ENCODE results near the gene TRIM8.
"Not testable (repeated sequence)": the region's sequence is repeated elsewhere in the genome, so short reads cannot be mapped to it uniquely, and the experiment has no call there.

Gene TRIM8

GRCh38 chr10:102648889-102649796 is 4.9 kb downstream of the TRIM8 start:
- in situ Hi-C loops (cut with MboI; ENCODE audit: low sequenced_read_pairs): no loop called here

- in situ Hi-C loops (cut with MboI; ENCODE audit: low sequenced_read_pairs): no loop called here
Measured at GRCh38 chr10:102649797-102650654, 5.7 kb downstream of the TRIM8 start.

- in situ Hi-C loops (cut with MboI; ENCODE audit: low sequenced_read_pairs): no loop called here
Measured at GRCh38 chr10:102650655-102651454, 6.6 kb downstream of the TRIM8 start.

GRCh38 chr10:102651455-102652169 is 7.3 kb downstream of the TRIM8 start:
- in situ Hi-C loops (cut with MboI; ENCODE audit: low sequenced_read_pairs): no loop called here

DNA sequence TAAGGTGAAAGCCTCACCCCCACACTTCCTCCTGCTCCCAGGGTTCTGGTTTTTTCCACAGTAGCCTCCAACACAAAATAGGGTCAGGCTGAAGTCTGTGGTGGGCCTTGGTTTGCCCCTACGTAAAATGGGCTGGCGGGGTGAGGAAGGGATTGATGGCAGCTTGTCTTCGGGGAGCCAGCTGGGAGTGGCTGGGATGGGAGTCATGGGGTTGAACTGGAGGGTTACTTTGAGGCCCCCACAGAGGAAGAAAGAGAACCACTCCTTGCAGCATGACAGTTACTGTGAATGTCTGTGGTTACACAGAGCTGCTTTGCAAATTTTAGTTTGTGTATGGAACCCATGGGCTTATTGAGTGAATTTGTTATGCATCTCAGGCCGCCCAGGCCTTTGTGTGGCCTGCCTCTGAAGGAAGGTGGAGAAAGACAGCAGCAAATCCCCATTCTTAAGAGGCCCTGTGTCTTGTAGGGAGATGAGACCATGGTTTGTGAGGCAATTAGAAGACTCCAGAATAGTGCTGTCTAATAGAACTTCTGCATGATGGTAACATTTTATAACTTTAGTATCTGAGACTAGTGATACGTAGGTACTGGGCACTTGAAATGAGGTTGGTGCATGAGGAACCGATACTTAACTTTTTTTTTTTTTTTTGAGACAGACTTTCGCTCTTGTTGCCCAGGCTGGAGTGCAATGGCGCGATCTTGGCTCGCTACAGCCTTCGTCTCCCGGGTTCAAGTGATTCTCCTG is 8.1 kb downstream of the TRIM8 start:
- in situ Hi-C loops (cut with MboI; ENCODE audit: low sequenced_read_pairs): no loop called here

GRCh38 chr10:102653060-102653459 is 8.8 kb downstream of the TRIM8 start:
- in situ Hi-C loops (cut with MboI; ENCODE audit: low sequenced_read_pairs): no loop called here

DNA sequence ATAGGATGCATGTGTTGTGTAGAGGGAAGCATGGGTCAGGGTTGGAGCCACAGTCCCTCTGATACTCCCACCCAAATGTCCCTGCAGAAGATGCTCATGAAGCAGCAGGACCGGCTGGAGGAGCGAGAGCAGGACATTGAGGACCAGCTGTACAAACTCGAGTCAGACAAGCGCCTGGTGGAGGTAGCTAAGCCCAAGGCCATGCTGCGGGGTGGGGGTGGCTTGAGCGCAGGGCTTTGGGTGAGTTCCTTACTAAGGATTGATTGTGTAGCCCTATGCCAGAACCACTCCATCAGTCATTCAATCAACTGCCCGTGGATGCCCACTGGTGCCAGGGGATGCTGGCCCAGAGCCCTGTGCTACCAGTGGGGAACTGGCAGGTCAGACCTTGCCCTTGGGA is 10.3 kb downstream of the TRIM8 start:
- in situ Hi-C loops (cut with MboI; ENCODE audit: low sequenced_read_pairs): no loop called here

- in situ Hi-C loops (cut with MboI; ENCODE audit: low sequenced_read_pairs): no loop called here
Measured at GRCh38 chr10:102654969-102655368, 10.7 kb downstream of the TRIM8 start.

GRCh38 chr10:102656026-102656425 is 11.7 kb downstream of the TRIM8 start:
- in situ Hi-C loops (cut with MboI; ENCODE audit: low sequenced_read_pairs): no loop called here

DNA sequence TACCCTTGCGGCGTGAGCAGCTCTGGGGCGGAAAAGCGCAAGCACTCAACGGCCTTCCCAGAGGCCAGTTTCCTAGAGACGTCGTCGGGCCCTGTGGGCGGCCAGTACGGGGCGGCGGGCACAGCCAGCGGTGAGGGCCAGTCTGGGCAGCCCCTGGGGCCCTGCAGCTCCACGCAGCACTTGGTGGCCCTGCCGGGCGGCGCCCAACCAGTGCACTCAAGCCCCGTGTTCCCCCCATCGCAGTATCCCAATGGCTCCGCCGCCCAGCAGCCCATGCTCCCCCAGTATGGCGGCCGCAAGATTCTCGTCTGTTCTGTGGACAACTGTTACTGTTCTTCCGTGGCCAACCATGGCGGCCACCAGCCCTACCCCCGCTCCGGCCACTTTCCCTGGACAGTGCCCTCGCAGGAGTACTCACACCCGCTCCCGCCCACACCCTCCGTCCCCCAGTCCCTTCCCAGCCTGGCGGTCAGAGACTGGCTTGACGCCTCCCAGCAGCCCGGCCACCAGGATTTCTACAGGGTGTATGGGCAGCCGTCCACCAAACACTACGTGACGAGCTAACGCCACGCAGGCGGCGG is 12.6 kb downstream of the TRIM8 start:
- in situ Hi-C loops (cut with MboI; ENCODE audit: low sequenced_read_pairs): no loop called here

DNA sequence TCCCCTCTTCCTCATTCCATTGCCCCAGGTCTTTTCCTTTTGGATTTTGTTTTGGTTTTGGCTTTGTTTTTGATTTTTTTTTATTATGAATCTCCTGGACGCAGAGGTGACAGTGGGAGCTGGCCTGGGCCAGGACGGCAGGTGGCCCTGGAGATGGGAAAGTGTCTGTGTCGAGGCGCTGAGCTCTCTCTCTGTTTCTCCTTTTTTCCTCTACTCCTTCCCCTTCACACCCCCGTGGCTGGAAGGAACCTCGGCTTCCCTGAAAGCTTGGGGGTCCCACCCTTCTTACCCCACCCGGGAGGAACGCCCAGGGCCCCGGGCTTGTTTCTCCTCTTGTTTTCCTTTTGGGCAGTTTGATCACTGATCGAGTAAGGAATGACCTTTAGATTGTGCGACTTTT is 13.2 kb downstream of the TRIM8 start:
- in situ Hi-C loops (cut with MboI; ENCODE audit: low sequenced_read_pairs): no loop called here

DNA sequence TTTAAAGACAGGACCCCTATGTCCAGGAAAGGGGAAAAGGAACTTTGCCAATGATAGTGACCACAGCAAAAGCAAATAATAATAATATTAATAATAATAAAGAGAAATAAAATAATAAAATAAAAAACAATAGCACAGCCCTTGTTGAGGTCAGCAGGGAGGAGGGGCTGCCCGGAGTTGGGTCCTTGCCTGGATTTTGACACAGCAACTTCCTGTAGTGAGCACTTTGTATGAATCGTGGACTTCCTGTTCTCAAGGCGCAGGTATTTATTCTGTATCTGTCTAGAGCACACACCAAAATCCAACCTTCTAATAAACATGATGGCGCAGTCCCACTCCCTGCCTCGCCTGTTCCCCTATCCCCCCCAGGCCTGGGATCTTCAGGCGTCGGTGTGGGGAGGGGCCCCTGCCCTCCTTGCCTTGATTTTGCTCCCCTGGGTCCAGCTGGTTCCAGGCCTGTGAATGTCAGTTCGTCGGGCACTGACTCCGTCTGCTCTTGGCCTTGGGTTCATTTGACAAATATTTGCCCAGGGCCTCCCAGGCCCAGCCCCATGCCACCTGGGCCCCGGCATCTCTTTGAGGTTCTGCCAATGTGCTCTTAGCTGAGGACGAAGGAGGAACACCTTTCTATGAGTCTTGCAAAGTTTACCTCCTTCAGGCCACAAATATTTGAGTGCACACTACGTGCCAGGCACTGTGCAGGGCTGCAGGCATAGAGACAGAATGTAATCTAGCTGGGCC is 13.9 kb downstream of the TRIM8 start:
- in situ Hi-C loops (cut with MboI; ENCODE audit: low sequenced_read_pairs): no loop called here

- in situ Hi-C loops (cut with MboI; ENCODE audit: low sequenced_read_pairs): no loop called here
Measured at GRCh38 chr10:102658802-102659201, 14.5 kb downstream of the TRIM8 start.

DNA sequence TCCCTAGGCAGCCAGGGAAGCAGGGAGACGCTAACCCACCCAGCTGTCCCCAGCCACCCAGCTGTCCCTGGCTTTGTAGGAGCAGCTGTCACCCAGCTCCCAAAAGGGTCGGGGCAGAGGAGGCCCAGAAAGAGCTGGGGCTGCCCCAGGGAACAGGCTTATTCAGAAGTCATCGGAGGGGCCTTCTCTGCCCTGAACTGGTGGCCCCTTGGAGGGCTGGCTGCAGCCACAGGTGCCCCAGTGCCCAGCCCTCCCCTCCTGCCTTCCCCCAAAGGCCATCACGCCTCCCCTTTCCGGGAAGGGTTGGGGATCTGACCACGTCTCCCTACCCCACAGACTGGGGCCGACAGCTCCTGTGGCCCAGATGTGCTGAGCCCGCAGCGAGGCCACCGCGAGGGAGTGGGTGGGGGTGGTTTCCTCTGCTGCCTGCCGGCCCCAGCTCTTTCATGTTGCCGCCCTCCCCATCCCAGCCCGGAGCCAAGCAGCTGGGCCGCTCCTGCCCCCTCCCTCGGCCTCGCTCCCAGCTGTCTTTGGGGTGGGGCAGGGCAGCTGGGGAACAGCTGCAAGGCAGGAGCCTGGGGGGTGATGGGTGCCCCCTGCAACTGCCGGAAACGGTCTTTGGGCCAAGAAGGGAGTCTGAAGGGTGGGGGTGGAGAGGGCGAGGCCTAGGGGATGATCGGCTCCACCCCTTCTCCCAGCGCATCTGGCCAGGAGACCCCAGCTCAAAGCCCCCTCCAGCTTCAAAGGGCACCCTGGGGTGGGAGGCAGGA is 16.8 kb downstream of the TRIM8 start:
- in situ Hi-C loops (cut with MboI; ENCODE audit: low sequenced_read_pairs): no loop called here

DNA sequence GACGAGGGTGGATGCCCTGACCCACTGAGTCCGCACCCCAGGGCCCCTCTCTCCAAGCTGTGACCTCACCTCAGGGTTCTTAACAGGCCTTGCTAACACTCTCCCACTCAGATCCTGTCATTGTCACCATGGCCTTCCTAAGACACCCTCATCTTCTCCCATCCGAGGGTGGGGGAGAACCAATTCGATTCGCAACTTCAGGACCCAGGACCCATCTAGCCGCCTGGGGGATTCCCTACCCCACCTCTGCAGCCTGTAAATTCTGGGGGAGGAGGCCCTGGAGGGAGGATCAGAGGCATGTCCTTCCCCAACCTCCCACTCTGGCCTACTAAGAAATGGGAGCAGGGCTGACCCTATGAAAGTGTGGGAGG is 17.4 kb downstream of the TRIM8 start:
- in situ Hi-C loops (cut with MboI; ENCODE audit: low sequenced_read_pairs): no loop called here

- in situ Hi-C loops (cut with MboI; ENCODE audit: low sequenced_read_pairs): no loop called here
Measured at GRCh38 chr10:102665904-102666509, 21.7 kb downstream of the TRIM8 start.

DNA sequence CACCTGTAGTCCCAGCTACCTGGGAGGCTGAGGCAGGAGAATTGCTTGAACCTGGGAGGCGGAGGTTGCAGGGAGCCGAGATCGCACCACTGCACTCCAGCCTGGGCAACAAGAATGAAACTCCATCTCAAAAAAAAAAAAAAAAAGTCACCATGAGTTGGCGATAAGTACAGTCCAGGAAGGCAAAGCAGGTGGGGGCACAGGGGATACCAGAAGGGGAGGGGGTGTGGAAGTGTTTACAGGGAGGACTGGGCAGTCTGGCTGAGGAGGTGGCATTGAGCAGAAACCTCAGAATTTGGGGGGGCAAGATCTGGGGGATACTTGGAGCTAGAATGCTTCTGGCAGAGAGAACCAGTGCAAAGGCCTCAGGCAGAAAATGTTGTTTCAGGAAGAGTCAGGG is 23.1 kb downstream of the TRIM8 start:
- in situ Hi-C loops (cut with MboI; ENCODE audit: low sequenced_read_pairs): not testable (repeated sequence)
